HEK293T (cell line): ENCODE measurements around the gene MEAK7.

Source experiments
- FOXA1 ChIP-seq: fragments of 450-650 bp; IDR thresholded peaks from 2 replicates; pipeline ENCODE4 v1.6.1; 2016; ENCODE audit warnings: mild to moderate bottlenecking
- FOXM1 ChIP-seq: fragments of 450-650 bp; IDR thresholded peaks from 2 replicates; pipeline ENCODE4 v1.6.1; 2017; ENCODE audit warnings: mild to moderate bottlenecking, borderline replicate concordance
- SP1 ChIP-seq: fragments of 450-650 bp; IDR thresholded peaks from 2 replicates; pipeline ENCODE4 v1.6.1; 2017
- SUZ12 ChIP-seq: fragments of 450-650 bp; IDR thresholded peaks from 2 replicates; pipeline ENCODE4 v1.6.1; 2016; ENCODE audit warnings: mild to moderate bottlenecking
- TARDBP ChIP-seq: fragments of 450-650 bp; IDR thresholded peaks from 2 replicates; pipeline ENCODE4 v1.6.1; 2016

GRCh38 chr16:84477661-84478060, 26.8 kb downstream of the MEAK7 start:
- TF ChIP-seq SP1 (no peak), FOXA1 (no peak), TARDBP (no peak), SUZ12 (no peak), FOXM1 (no peak)
